H1 (cell line): ENCODE measurements around the gene ASAP2. TPM values are rescaled to one million over a fixed set of nuclear protein-coding genes. Genes with fewer than 3 reads are reported as not detected.

Experiments used
- TCF12 ChIP-seq: IDR thresholded peaks from 2 replicates; pipeline ENCODE4 v1.6.1; 2011; ENCODE audit warnings: low read depth, mild to moderate bottlenecking, low read length
- polyA plus RNA-seq, 7 experiments: library from polyadenylated mRNA; depleted of rRNA in 3 of 7; stranded (reverse) in 5 of 7; unstranded in 2 of 7; fragments of >200 nt in 5 of 7; fragments of 200-250 nt in 2 of 7; gene quantifications; 1 replicate in 5 of 7; 2 replicates in 1 of 7; 4 replicates in 1 of 7; pipeline versions ENCODE4 v1.2.1 to v1.2.3, GENCODE V29; 2011 to 2013; ENCODE audit warnings: missing spikeins in 2 of 7, mixed read lengths in 2 of 7
- total RNA-seq: library from RNA; stranded (reverse); fragmentation: NEBNext Ultra II Directional; extraction: Animal tissue kit (Norgen Biotek cat#: 25700); gene quantifications from 2 replicates; pipeline ENCODE4 v1.2.1, GENCODE V29; 2021

The ASAP2 gene
- total and polyA plus RNA-seq, 2 of the 8 experiments (the other 6 are each of a cell fraction or from before 2014, with no cell fraction given) = 10.2 to 18.7 TPM

DNA sequence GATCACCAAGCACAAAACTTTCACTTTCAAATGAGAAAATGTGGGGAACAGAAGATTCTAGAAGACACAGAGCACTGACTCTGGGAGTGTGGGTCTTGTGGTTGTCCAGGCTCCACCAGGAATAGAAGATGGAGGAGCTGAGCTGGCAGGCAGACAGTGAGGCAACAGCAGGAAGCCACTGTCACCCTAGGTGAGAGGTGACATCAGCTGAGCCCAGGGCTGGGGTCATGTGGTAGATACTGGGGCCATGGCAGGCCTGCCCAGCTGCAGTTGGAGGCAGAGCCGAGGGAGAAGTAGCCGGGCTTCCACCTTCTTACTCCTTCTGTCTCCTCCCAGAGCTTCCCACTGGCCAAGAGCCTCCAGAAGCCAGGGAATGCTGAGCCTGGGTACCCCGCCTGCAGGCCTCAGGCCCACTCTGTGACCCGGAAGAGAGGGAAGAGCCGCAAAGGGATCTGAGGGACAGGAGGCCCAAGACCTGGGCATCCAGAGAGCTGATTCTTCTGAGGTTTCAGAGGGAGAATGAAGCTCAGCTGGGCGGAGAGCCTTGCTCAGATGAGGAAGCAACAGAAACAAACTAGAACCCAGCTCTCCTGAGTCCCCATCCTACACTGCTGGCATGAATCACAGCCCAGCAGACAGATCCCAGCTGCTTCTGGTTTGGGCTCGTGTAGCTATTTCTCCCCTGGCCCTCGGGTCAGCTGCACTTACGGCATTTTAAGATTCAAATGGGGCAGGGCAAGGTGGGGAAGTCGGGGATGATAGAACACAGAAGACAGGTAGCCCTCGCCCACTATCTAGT is 39.8 kb upstream of the ASAP2 start (continued):
- no peak for TF ChIP-seq TCF12
